Esophagus (tissue), 2 donors: ENCODE measurements around the gene INTS15. TPM values are rescaled to one million over a fixed set of nuclear protein-coding genes. Genes with fewer than 3 reads are reported as not detected.

Experiments used
- H3K27ac ChIP-seq, 2 donors: one replicate each; pipeline ENCODE4 v1.5.1; 2013; ENCODE audit warnings: low read depth in 2 of 2, mild to moderate bottlenecking in 2 of 2, inconsistent platforms in 1 of 2, low read length in 1 of 2, moderate library complexity in 1 of 2
- H3K27me3 ChIP-seq, 2 donors: one replicate each; pipeline ENCODE4 v1.6.1; 2013; ENCODE audit warnings: low read length in 2 of 2, control low read depth in 1 of 2, mild to moderate bottlenecking in 1 of 2; ENCODE audit not compliant: insufficient read depth in 2 of 2, control insufficient read depth in 1 of 2
- H3K36me3 ChIP-seq, 2 donors: one replicate each; pipeline ENCODE4 v1.6.1; 2013; ENCODE audit warnings: low read length in 1 of 2; ENCODE audit not compliant: control insufficient read depth in 2 of 2, insufficient read depth in 2 of 2
- H3K4me1 ChIP-seq, 2 donors: one replicate each; pipeline ENCODE4 v1.6.1; 2013; ENCODE audit warnings: low read length in 1 of 2; ENCODE audit not compliant: control insufficient read depth in 2 of 2, insufficient read depth in 2 of 2
- H3K4me3 ChIP-seq, 2 donors: one replicate each; pipeline ENCODE4 v1.5.1; 2013; ENCODE audit warnings: low read length in 2 of 2, mild to moderate bottlenecking in 2 of 2, low read depth in 1 of 2, moderate library complexity in 1 of 2
- H3K9me3 ChIP-seq, 2 donors: one replicate each; pipeline ENCODE4 v1.6.1; 2013; ENCODE audit warnings: mild to moderate bottlenecking in 2 of 2, low read depth in 1 of 2, low read length in 1 of 2, moderate library complexity in 1 of 2; ENCODE audit not compliant: control insufficient read depth in 2 of 2, insufficient read depth in 1 of 2
- WGBS, 2 donors: extraction: QIAGEN DNeasy Blood & Tissue Kit; methylation state at CpG; one replicate each; pipeline ENCODE4 v1.1.7; 2013; 5-methylcytosine and 5-hydroxymethylcytosine counted together
- polyA plus RNA-seq, 2 donors: library from polyadenylated mRNA; stranded (reverse); fragments of 200-250 nt; gene quantifications; one replicate each; pipeline ENCODE4 v1.2.3, GENCODE V29; 2013
- donor health status: healthy with polysubstance abuse.
- donor health status: Bipolar disorder and iron deficiency.

Gene INTS15
- polyA plus RNA-seq, 2 donors, result 8.9 to 11.8 TPM

DNA sequence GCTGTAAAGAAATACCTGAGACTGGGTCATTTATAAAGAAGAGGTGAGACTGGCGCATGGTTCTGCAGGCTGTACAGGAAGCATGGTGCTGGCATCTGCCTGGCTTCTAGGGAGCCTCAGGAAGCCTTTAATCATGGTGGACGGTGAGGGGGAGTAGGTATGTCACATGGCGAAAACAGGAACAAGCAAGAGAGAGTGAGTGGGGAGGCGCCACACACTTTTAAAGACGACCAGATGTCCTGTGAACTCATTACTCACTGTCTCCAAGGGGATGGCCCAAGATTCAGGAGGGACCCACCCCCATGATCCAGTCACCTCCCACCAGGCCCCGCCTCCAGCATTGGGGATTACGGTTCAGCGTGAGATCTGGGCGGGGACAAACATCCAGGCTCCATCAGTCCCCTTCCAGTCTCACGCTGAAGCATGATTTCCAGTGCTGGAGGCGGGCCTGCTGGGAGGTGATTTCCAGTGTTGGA, 50.5 kb downstream of the INTS15 start:
- peaks cover 0 to 15% of the 10 kb centered on the region in 2 donors for H3K4me1 ChIP-seq
- peaks cover 0 to 2% of the 10 kb centered on the region in 2 donors for H3K9me3 ChIP-seq
- H3K27ac ChIP-seq, result no peak overlapping the region
- WGBS, 2 donors, result 67 to 77% methylated on average over 11 of the region's 11 CpGs
- no peak overlapping the region for H3K4me3 ChIP-seq
- H3K27me3 ChIP-seq, result no peaks in the 10 kb centered on the region
- peaks cover 19 to 34% of the 10 kb centered on the region in 2 donors for H3K36me3 ChIP-seq

DNA sequence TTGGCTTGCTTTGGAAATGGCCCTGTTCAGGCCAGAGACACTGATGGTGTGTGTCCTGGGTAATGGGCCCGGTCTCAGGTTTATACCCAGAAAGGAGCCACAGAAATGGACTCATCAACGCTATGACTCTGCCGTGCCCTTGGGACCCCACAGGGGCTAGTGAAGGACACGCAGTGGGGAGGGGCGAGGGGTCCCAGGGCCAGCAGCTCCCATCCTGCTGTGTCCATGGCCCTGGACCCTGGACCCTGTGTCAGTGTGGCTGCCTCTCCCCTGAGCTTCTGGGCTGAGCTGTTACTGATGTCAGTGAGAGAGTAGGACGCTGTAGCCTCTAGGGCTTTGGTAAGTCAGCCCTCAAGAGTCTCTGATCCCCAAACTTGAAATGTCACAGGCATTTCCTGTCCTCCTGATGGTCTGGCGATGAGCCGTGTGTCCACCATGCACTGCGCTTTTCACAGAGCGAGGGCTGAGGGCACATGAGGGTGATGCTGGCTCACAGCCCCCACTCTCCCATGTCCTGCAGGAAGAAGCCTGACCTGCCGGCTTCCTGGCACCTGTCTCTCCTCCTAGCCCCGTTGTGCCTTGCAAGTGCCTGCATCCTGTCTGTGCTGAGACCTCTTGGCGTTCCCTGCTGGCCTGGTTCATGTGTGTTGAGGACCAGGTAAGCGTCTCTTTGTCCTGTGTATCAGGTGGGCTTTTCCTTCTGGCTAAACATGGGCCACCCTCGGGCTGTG, 51.6 kb downstream of the INTS15 start:
- Histone ChIP-seq H3K27me3 (no peaks in the 10 kb centered on the region), H3K36me3 (peaks cover 23 to 40% of the 10 kb centered on the region in 2 donors), H3K9me3 (peaks cover 0 to 2% of the 10 kb centered on the region in 2 donors), H3K4me3 (no peak overlapping the region), H3K4me1 (peaks cover 0 to 9% of the 10 kb centered on the region in 2 donors), H3K27ac (no peak overlapping the region)
- WGBS, 2 donors, result 91% methylated on average over 15 of the region's 15 CpGs

DNA sequence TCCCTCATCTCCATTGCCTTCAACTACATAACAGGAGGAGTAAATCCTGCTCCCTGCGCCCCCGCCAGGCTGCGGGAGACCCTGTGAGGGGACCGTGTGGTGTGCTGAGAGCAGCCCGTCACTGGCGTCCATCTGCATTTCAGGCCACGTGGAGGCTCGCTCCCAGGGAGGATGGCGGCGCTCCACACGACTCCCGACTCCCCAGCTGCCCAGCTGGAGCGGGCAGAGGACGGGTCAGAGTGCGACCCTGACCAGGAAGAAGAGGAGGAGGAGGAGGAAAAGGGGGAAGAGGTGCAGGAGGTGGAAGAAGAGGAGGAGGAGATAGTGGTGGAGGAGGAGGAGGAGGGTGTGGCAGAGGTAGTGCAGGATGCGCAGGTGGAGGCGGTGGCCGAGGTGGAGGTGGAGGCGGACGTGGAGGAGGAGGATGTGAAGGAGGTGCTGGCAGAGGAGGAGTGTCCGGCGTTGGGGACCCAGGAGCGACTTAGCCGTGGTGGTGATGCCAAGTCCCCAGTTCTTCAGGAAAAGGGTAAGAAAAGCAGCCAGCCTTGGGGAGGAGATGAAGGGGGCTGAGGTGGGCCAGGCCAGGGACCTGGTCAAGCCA, 52.5 kb downstream of the INTS15 start:
- WGBS, 2 donors, result 91 to 93% methylated on average over 24 of the region's 24 CpGs
- H3K4me3 ChIP-seq, result no peak overlapping the region
- peaks cover 2 to 8% of the 10 kb centered on the region in 2 donors for H3K4me1 ChIP-seq
- H3K27me3 ChIP-seq, result no peaks in the 10 kb centered on the region
- no peak overlapping the region for H3K27ac ChIP-seq
- peaks cover 23 to 48% of the 10 kb centered on the region in 2 donors for H3K36me3 ChIP-seq
- peaks cover 0 to 2% of the 10 kb centered on the region in 2 donors for H3K9me3 ChIP-seq

DNA sequence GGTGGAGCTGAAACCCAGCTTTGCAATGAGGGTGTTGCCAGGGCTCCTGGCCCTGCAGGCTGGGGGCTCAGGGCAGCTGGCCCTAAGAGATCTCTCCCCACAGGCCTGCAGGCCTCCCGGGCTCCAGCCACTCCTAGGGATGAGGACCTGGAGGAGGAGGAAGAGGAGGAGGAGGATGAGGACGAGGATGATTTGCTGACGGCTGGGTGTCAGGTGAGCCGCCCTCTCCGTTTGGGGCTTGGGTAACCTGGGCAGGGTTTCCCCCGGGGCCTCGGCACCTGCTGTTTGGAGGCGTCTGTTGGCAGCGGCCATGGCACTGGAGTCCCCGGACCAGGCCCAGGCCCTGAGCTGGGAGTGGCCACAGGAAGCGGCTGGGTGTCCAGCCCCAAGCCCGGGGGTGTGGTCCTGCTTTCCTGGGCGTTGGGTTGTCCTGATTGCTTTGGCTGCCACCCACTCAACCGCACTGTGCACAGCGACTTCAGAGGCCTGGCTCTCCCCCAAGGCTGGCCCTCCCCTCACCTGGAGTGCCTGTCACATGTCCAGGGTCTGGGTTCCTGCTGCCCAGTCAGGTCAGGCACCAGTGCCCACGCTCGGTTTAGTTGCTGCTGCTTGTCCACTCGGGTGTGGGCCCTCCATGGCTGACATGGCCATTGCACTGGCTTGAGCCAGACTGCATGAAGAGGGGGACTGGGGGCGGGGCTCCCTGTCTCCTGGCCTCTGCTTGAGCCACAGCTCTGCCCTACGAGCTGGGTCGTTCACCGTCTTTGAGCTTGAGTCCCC, 53.2 kb downstream of the INTS15 start:
- Histone ChIP-seq H3K27me3 (no peaks in the 10 kb centered on the region), H3K4me1 (peaks cover 2 to 8% of the 10 kb centered on the region in 2 donors), H3K9me3 (peaks cover 0 to 2% of the 10 kb centered on the region in 2 donors), H3K4me3 (no peak overlapping the region), H3K27ac (no peak overlapping the region), H3K36me3 (peaks cover 23 to 54% of the 10 kb centered on the region in 2 donors)
- WGBS, 2 donors, result 85 to 88% methylated on average over 22 of the region's 22 CpGs

DNA sequence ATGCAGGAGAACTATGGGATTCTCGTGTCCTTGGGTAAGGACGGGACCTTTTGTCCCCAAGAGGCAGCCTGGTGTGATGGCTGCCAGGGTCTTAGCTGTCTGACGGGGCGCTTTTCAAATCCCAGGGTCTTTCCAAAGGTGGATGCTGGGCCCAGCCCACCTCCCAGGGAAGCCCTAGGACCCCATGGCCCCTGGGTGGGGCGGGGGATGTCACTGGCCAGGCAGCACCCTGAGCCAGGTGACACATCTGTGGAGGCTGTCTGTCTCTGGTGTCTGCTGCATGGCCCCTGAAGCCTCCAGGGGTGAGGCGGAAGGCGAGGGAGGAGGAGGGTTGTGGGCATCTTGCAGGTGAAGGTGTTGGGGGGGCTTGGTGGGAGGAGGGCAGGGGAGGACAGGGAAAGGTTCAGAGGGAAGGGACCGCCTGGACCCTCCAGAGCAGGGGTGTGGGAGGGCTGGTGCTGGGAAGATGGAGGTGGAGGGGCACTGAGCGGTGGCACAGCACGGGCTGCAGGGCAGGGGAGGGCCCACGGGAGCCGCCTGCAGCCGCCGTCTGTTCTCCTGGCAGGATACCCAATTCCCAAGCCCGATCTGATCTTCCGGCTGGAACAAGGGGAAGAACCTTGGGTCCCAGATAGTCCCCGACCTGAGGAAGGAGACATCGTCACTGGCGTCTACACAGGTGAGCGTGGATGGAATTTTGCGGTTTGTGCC, 54.2 kb downstream of the INTS15 start:
- H3K4me3 ChIP-seq, result no peak overlapping the region
- peaks cover 23 to 60% of the 10 kb centered on the region in 2 donors for H3K36me3 ChIP-seq

DNA sequence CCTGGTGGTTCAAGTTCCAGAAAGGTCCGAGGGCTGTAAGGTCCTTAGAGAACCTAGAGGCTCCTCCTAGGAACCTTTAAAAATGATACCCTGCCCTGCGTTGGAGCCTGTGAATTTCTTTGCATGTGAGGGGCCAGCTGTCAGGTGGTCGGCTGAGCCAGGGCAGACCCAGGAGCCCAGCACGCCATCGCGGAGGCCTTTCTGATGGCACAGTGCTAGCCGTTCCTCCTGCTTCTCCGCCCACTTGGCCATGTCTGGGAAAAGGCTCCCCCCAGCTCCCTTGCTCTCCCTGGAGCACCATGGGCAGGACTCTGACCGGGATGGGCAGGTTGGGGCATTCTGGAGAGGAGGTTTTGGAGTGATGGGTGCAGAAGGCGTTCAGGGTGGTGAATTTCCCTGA, 54.9 kb downstream of the INTS15 start:
- WGBS, 2 donors, result 93 to 96% methylated on average over 10 of the region's 10 CpGs
- Histone ChIP-seq H3K4me3 (no peak overlapping the region), H3K9me3 (peaks cover 0 to under 1% of the 10 kb centered on the region in 2 donors), H3K27ac (no peak overlapping the region), H3K36me3 (peaks cover 23 to 65% of the 10 kb centered on the region in 2 donors), H3K4me1 (peaks cover 2% of the 10 kb centered on the region in 2 donors), H3K27me3 (no peaks in the 10 kb centered on the region)

More for the DNA sequence above, 54.2 kb downstream of the INTS15 start:
- WGBS, 2 donors, result 94 to 95% methylated on average over 21 of the region's 21 CpGs
- H3K4me1 ChIP-seq, result peaks cover 2% of the 10 kb centered on the region in 2 donors
- no peaks in the 10 kb centered on the region for H3K27me3 ChIP-seq
- peaks cover 0 to 2% of the 10 kb centered on the region in 2 donors for H3K9me3 ChIP-seq
- H3K27ac ChIP-seq, result no peak overlapping the region

DNA sequence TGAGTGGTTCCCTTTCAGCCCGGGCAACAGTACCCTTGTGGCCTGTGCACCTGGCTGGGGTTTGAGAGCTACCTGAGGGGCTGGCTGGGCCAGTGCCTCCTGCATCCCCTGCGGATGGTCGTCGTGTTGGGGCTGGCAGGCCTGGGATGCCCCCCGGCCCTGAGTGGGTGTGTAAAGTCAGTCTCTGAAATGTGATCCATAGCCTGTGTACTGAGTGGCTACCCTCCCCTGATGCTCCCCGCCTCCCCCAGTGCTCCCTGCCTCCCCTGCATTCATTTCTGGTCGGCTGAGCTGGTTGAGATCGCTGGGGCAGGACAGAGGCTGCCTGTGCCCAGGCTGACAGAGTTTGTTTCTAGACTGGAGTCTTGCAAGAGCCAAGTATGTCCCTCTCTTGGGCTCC, 56.6 kb downstream of the INTS15 start:
- no peaks in the 10 kb centered on the region for H3K27me3 ChIP-seq
- H3K27ac ChIP-seq, result no peak overlapping the region
- no peak overlapping the region for H3K4me3 ChIP-seq
- 76 to 85% methylated on average over 8 of the region's 8 CpGs for WGBS, 2 donors
- no peaks in the 10 kb centered on the region for H3K9me3 ChIP-seq
- H3K36me3 ChIP-seq, result peaks cover 18 to 74% of the 10 kb centered on the region in 2 donors
- peaks cover 0 to 2% of the 10 kb centered on the region in 2 donors for H3K4me1 ChIP-seq

DNA sequence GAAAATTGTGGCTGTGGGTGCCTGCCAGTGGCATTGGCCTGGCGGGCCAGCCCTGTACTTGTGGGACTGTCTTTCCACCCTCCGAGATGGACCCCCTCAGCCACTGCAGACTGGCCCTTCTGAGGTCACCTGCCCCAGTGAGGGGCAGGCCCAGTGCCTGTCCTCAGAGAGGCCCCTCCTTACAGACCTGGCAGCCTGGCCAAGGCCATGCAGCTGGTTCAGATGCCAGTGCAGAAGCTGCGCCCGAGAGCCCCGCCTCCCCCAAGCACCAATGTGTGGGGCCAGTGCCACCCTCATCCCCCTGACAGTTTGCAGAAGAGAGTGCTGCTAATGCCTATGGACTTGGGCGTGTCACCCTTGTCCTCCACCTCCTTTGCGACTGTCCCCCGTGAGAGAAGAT, 57.3 kb downstream of the INTS15 start:
- Histone ChIP-seq H3K27ac (no peak overlapping the region), H3K36me3 (peaks cover 23 to 73% of the 10 kb centered on the region in 2 donors), H3K27me3 (no peaks in the 10 kb centered on the region), H3K4me3 (no peak overlapping the region), H3K4me1 (peaks cover 0 to 2% of the 10 kb centered on the region in 2 donors), H3K9me3 (peaks cover 0 to 4% of the 10 kb centered on the region in 2 donors)
- WGBS, 2 donors, result 81 to 83% methylated on average over 8 of the region's 8 CpGs

DNA sequence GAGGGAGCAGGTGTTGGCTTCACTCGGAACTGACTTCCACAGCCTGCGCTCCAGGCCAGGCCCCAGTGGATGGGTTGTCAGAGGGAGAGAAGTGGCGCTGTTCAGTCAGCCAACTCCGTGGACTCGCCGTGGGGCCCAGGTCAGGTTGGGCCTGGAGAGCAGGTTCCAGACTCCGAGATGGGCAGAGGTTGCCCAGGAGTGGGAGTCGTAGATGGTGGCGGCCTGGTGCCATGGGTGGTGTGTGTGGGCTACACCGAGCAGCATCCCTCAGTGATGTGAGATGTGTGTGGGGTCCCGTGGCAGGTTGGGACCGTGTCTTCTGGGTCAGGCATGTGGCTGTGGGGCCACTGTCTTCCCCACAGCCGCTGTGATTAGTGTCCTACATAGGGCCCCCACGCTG, 57.7 kb downstream of the INTS15 start:
- Histone ChIP-seq H3K9me3 (peaks cover 0 to 9% of the 10 kb centered on the region in 2 donors), H3K4me3 (no peak overlapping the region), H3K27ac (no peak overlapping the region), H3K4me1 (peaks cover 0 to 2% of the 10 kb centered on the region in 2 donors), H3K27me3 (no peaks in the 10 kb centered on the region), H3K36me3 (peaks cover 28 to 73% of the 10 kb centered on the region in 2 donors)
- 89 to 92% methylated on average over 14 of the region's 14 CpGs for WGBS, 2 donors
